NCI-H1694 treated with DMSO at 0.1 percent for 48 hours (cell line): ENCODE results near the gene TUNAR.

Experiments used
- DNase-seq: peaks from one replicate; lab custom pipeline; 2025; lab: John Stamatoyannopoulos, UW

TUNAR gene

DNA sequence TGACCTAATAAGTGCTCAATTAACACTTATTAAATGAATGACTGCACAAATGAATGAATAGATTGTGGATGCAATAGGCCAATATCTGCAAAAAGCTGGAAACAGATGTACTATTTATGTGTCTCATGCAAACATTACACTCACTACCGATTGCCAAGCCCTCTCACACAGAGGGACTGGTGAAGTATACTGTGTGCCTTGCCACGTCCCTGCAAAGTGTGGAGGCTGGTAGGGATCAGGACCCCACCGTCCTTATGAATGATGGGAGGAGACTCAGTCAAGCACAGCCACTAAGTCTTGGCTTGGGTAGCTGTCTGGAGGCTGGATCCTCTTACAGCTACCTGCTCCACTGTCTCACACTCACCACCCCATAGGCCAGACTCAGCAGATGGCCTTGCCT, 3.9 kb upstream of the TUNAR start:
- no peak for DNase-seq

DNA sequence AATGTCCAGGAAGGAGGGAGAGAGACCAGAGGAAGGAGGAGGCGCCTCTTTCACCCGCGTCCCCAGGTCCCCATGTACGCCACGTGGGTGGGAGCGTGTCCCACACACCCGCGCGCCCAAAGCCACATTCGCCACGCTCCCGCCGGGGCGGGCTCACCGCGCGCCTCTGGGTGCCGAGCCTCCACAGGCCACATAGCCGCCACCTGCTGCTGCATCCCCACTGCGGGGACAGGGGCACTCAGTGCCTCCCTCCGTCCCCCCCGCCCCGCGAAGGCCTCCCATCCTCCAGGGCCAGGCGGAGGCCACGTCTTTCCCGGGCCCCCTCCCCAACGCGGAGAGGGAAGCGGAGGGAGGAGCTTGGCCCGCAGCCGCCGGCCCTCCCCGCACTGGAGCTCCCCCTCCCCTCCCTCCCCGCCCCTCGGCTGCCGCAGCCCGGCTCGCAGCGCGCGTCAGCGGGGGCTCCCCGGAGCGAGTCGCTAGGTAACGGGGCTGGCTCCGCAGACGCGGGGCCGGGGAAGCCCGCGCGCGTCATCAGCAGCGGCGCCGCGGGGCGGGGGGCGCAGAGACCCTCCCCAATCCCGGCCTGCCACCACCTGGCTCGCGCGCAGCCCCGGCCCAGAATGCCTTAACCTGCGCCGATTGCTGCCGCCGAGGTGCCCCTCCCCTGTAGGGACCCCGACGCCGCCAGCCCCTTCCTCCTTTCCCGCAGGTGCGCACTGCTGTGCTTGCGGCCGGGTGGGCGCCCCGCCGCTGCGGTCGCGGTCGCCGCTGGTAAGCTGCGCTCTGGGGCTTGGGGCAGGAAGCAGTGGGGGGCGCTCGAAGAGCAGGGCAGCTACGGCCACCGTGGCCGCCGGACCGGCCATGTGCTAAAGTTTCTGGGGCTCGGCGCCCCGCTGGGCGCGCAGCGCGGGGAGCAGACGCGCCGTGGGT, 536 bp upstream of the TUNAR start:
- DNase-seq, result peak; percentile 67

DNA sequence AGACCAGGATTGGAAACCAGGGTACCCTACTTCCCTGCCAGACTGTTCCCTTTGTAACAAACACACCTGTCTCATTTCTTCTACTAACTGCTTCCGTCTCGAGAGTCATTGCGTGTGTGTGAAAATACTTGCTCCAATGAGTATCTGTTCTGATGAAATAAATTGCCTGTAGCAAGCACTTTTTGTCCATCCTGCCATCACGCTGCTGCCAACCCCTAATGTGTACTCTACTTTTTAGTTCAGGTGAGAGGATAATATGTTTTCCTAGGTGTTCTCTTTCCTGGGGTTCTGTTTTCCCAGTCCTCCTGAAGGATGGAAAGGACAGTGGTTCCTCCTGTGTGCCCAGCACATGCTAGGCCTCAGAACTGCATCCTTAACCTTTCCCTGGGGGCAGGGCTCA, 1.0 kb downstream of the TUNAR start:
- DNase-seq, result no peak

DNA sequence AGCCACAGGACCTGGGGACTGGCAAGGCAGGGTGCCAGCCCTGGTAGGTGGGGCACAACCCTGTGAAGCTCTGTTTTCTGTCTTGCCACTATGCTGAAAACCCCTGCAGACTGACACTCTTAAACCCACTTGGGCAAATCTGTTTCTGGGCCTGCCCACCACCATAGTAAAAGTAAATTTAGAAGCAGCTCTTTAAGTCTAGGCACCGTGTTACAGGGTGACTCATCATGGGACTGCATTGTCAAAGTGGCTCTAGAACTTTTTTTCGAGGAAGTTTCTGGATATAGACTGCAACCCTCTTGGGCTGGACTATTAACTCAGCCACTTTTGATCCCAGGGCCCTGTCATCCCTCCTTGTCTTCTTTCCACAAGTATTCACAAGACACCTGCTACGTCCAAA, 7.7 kb downstream of the TUNAR start:
- DNase-seq, result no peak

DNA sequence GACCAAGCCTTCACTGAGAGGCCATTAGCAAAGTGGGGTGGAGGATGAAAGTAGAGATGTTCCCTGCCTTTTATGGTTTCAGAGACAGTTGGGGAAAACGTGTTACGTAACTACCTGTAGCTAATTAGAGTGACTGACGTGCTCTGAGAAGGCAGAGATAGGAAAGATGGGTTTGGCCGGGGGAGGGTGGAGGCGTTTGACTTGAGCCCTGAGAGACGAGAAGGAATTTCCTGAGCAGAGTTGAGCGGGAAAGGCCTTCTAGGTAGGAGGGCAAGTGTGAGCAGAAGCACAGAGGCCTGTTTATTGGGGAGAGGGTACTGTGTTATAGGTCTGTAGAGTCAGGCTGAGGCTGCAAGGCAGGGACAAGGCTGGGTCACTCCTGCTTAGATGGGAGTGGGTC, 8.6 kb downstream of the TUNAR start:
- DNase-seq, result no peak

DNA sequence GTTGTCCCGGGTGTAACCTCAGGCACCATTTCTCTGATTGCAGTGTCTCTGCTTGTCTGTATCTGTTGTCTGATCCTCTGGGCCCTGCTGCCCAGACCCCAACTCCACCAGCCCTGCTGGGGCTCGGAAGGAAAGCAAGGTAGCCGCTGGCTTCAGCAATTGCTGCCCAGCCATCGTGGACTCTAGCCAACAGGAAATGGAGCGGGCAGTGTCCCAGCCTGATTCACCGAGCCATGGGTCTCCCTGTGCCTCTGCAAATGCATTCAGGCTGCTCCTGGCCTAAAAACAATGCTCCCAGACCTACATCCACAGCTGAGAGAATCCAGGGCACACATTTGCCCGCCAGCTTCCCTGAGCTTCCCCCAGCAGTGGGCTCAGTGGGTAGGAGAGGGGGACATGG, 9.2 kb downstream of the TUNAR start:
- no peak for DNase-seq

DNA sequence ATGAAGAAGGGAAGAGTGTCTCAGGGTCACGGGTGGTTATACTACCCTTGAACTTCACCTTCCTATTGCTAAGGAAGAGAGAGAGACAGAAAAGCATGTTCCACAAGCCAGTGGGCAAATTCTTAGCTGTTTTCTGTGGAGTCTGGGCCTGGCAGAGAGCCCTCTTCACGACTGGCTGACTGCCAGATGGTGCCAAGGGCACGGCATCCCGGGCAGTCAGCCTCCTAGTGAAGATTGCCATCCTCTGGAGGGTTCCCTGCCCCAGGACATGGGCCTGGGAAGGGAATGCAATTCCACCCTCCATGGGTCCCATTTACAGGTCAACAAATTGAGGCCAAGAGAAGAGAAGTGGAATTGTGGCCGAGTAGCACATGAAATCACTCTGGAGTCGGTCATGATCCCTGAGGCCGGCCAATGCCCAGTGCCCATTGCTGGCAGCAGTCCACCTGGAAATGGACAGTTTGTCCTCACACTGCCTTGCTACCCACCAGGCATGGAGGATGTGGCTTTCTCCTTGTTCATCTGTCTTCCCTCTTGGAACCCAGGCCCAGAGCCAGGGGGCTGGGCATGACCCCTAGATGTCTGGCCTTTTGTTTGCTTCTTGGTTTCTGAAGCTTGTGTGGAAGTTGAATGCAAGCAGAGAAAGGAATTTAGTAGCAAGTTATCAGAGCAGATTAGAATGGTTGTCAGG, 9.9 kb downstream of the TUNAR start:
- no peak for DNase-seq

DNA sequence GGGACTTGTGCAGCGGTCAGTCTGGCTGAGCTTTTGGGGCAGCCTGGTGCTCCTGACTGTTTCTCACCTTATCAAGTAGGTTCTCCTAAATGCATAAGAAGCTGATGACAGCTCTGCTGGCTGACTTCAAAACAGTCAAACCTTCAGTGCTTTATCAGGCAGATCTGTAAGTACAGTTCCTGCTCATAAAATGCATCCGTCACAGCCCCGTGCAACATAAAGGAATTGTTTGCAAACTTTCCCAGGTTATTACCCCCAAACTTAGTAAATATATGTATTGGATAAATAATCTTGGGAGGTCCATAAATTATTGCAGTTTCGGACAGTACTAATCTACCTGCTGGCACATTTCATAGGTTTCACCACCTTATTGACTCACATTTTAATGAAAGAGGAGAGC, 10.7 kb downstream of the TUNAR start:
- DNase-seq, result no peak

DNA sequence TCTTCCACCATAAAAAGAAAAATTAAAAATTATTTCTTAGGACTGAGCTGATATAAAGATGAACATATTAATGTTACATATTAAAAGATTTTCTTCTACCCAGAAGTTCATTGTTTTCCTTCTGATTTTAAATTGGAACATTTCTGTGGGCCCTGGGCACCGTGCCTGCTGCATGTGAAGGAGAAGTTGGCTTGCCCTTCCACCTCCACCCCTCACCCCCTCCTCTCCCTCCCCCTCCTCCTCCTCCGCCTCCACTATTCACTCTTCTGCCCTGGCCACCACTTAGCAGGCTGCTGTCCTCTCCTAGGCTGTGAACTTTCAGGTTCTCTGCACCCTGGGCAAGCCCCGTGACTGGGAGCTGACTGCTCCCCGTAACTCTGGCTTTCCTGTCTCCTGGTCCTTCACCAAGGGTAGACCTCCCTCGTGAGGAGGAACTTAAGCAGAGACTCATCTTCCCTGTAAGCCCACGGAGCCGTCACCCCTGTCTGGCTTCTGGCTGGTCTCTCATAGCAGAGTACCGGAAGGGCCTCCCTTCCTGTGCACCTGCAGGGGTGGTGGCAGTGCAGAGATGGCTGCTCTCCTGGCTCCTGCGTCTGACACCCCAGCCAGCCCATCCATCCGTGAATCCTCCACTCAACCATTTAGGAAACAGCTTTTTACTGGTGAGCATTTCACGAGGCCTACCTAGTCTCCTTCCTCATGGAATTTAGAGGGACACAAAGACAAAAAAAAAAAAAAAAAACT, 12.8 kb downstream of the TUNAR start:
- DNase-seq, result no peak

DNA sequence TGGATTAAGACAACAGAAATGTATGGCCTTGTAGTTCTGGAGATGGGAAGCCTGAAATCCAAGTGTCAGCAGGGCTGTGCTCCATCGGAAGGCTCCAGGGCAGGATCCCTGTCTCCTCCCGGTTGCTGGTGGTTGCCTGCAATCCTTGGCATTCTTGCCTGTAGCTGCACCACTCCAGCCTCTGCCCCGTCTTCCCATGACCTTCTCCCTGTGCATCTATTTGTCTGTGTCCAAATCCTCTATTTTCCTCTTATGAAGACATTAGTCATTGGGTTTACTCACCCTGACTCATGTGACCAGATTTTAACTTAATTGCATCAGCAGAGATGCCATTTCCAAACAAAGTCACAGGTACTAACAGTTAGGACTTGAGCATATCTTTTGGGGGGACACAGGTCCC, 15.1 kb downstream of the TUNAR start:
- no peak for DNase-seq

DNA sequence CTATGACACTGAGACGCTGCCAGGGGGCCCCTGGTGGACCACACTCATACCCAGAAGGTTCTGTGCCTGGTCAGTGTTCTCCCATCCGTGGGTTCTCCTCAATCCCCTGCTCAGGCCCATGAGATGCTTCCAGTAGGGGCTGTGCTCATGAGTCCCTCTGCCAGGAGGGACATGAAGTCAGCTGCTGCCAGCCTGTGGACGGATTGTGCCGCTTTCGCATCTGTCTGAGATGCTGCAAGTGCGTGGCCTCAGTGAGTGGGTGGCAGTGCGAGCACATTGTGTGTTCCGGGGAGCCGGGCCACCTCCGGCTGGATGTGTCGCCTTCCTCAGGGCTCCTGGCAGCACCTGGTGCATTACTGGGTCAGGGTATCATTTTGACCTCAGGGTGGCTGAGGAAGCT, 15.5 kb downstream of the TUNAR start:
- DNase-seq, result no peak

DNA sequence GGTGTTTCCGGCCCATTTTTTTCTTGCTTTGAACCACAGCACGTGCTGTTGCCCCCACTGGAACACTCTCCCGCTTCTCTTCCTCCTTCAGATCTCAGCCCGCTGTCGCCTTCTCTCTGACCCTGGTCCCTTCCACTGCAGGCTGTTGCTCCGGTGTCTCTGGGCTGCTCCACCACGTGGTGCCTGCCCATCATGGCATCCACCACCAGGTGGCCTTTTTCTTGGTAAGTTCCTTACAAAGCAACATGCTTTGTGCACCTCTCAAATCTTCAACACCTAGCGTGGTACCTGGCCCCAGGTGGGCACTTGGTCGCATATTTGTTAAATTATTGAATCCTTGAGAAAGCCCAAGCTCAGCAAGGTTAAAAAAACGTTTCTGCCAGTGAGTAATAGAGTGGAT, 19.1 kb downstream of the TUNAR start:
- peak; percentile 28 for DNase-seq

DNA sequence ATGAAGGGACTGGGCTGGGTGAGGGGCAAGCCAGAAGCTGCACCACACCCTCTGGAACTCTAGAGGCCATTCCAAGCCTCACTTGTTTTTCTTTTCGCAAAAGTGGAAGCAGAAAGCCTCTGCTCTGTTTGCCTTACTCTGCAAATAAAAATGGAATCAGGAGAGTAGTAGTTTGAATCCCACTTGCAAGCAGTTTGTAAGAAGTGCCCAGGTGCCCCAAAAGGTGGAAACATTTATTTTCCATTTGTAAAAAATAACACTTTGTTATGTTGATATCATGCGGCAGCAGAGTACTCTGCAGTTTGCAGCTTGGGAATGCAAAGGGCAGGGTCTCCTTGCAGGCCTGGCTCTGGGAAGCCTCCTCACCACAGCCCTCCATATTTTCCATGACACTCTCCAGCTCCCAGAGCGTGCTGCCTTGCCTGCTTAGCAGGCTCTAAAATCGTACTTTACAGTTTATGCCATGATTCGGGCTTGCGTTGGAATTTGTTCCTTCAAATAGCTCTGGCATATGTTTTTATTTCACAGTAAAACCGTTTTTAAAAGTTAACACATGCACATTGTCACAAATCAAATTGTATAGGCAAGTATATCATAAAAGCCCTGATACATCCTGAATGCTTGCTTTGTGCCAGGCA, 20.0 kb downstream of the TUNAR start:
- no peak for DNase-seq

DNA sequence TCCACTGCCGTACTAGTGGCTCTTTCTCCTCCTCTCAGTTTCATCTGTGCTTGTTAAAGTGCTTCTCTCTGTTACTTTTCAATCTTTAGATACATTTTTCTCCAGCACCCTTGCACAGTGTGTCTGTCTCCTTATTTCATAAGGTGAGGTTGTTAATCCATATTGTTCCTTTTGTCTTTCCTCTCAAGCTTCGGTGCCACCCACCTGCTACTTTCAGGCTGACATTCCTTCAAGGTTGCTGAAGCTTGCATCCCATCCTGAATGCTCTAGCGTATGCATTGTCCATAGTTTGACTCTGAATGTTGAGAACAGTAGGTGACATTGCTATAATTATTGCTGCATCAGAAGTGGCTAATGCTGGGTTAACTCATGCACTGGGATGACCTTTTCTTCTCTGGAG, 20.6 kb downstream of the TUNAR start:
- no peak for DNase-seq

DNA sequence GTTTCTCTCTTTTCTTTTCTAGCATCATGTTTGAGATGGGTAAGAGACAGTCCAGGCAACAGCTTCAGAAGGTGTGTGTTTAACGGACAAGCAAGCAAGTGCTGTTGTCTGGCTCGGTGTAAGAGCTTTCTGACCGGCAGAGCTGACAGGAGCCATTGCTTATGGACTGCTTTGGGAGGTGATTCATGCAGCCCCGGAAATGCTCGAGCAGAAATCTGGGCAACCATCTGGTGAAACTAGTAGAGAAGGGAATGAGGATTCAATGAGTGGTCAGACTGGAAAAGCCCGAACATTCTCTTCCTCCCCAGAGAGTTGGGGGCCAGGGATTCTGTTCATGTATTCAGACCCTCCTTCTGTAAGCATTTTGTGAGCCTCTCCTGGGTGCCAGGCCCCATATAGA, 24.4 kb downstream of the TUNAR start:
- DNase-seq, result no peak

DNA sequence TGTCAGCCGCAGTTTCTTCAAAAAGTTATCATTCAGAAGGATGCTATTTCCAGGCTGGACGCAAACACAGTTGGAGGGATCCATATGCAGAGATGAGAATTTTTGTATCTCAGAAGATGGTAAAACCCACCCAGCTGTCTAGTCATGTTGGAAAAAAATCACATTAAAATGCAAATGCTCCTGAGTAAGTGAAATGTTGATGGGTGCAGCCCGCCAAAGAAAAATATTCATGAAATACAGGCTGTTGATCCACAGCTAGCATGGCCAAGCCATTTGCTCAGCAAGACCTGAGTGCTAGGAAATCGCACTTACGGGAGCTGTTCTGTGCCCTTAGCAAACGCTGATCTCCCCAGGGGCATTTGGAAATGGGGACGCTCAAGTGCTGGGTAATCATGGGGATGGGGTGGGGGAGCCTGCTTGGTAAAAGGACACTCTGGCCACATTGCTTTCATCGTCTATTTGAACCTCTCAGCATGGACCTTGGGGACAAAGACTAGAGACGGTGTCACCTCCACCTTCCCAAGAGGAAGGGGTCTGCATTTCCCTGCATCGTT, 25.7 kb downstream of the TUNAR start:
- DNase-seq, result no peak

DNA sequence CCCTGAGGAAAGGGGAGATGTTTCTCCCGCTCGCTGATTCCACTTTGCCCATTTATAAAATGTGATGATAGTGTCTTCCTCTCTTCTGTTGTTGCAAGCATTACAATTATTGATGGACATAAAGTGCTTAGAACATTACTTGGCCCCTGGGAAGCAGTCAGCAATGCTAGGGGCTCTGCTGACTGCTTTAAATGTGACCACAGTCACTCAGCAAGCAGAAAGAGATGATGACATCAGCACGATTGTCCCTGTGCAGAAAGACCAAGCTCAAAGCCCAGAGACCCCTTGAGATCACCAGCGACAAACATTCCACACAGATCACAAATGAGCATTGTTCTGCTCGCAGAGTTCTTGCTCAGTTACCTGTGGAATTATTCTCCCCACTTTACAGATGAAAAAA, 26.5 kb downstream of the TUNAR start:
- no peak for DNase-seq

DNA sequence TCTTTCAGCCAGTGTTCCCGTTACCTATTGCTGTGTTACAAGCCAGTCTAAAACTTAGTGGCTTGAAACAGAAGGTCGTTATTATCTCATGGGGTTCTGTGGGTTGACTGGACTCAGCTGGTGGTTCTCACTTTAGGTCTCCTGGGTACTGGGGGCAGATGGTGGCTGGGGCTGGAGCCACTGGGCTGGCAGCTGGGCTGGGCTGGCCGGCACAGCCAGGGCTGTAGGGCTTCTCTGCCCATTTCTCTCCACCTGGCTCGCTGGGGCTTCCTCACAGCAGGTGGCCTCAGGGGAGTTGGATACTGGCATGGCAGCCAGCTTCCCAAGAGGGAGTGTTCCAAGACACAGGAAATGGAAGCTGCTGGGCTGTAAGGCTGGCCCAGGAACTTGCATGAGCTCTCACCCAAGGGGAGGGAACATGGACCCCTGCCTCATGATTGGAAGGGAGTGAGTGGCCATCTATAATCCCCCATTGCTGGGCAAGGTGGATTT, 27.0 kb downstream of the TUNAR start:
- no peak for DNase-seq

DNA sequence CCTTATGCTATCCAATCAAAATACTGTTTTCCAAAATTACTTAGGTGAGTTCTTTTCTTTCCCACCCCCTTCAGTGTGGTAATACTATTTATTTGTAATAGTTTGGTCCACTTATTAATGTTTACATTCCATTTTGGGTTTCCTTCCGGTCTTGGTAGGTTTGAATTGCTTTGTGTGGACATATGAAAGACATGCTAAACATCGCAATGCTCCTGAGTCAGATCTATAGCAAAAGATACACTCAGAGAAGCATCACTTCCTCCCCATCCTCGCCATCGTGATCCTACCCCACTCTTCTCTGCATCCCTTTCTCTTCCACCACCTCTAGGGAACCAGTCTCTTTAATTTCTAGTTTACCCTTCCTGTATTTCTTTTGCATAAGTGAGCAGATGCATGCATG, 30.0 kb downstream of the TUNAR start:
- DNase-seq, result no peak

DNA sequence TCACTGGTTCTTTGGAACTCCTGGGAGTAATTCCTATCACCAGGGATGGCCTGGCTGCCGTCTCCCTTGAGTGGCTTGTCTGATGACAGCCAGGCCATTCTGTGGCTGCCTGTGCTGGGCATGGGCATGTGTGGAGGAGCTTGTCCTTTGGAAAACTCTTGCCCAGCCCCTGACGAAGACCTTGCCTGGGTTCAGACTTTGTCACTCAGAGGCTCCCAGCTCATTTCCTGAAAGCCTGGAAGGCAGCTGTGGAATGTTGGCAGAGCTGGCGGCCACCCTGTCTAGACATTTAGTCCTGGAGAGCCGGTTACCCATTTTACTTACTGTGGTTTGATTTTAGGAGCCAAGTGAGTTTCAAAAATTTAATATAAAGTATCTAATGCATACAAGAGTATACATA, 34.0 kb downstream of the TUNAR start:
- DNase-seq, result no peak

DNA sequence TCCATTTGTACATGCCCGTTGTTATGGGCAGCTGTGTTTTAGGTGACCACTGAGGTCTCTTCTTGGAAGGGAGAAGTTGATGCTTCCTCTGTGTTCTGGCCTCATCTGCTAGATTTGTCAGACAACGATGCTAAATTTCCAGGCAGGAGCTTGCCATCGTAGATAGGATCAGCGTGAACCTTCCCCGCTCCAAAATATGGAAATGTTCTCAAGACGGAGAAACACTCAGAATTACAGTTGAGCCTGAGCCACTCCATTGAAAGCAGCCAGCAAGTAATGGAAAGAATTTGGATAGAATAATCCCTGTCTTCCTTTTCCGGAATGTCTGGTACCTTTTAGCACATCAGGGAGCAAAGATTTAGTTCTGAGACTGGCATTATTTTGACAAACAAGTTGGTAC, 34.8 kb downstream of the TUNAR start:
- no peak for DNase-seq

DNA sequence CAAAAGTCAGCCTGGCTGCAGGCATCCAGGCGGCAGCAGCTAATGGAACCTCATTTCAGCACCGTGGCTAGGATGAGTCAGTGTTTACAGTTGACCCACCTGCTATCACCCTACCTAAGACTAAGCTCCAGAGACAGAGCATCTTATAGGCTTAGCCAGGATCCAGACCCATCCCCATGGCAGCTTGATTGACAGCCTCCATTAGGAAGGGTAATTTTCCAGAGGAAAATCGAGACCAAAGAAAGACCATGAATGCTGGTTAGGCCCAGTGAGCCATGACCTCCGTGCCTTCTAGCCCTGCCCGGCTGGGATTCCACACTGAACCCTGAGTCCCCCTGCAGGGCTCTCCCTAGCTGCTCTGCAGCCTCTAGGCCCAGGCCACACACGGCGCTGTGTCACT, 38.7 kb downstream of the TUNAR start:
- DNase-seq, result no peak
